ENCODE data around the gene SLC4A8. TPM values are rescaled to one million over a fixed set of nuclear protein-coding genes. Genes with fewer than 3 reads are reported as not detected.
"Not testable (repeated sequence)": the region's sequence is repeated elsewhere in the genome, so short reads cannot be mapped to it uniquely, and the experiment has no call there.

Gene SLC4A8
- total RNA-seq, 3 donors from 2014 or later, result 0.82 to 2.9 (median 1.1) TPM

DNA sequence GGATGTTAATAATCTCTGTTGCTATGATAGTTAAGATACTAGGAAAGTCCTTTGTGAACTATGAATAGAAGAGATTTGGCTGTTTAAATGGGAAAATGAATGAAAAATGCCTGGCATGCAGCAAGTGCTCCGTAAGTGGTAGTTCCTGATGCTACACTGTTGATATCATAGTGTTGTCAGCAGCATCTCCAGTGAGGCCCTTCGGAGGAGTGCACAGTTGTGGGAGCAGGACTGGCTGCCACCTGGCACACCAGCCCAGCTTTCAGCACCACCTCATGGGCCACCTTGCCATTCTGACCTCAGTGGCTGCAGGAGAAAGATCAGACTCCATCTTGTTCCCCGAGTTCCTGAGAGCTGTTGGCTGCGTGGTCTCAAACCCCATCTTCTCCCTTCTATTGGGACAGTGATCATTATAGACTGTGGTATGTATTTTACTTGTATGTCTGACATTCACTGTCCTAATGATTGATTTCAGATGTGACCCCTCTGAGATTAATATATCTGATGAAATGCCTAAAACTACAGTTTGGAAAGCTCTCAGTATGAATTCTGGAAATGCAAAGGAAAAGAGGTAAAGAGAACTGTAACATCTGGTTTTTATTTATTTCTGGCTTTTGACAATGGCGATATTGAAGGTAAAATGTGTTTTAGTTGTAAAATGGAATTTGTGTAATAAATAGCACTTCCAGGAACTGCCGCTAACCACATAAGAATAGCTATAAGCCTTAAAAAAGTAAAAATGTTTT, 80.9 kb downstream of the SLC4A8 start:
- Mint-ChIP-seq H3K9me3 (no peaks in the 10 kb centered on the region), H3K27me3 (ENCODE audit: low read depth) (no peaks in the 10 kb centered on the region), H3K36me3 (ENCODE audit: insufficient read depth) (no peaks in the 10 kb centered on the region), H3K4me3 (no peak overlapping the region), H3K4me1 (ENCODE audit: low read depth) (no peaks in the 10 kb centered on the region)
- ATAC-seq (no peak), DNase-seq (no peak)

DNA sequence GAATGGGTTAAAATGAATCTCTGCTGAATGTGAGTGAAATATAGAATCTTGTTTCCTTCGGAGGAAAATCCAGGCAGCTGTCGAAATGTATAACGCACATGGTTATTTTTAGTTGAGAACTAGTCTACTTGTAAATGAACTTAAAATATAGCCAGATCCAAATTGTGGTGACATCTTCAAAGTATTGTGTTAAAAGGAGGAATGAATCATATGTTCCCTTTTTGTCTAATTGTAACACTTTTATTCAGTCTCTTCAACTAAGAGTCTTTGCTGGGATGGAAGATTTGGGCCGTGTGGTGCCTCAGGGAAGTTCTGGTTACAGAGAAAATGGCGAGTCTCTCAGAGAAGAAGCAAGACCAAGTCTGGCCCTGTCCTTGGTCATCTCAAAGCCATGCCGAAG, 82.5 kb downstream of the SLC4A8 start:
- DNase-seq (no peak), ATAC-seq (no peak)
- no peaks in the 10 kb centered on the region for H3K36me3 Mint-ChIP-seq (ENCODE audit: insufficient read depth)
- no peaks in the 10 kb centered on the region for H3K9me3 Mint-ChIP-seq
- no peak overlapping the region for H3K4me3 Mint-ChIP-seq
- H3K27me3 Mint-ChIP-seq (ENCODE audit: low read depth), result no peaks in the 10 kb centered on the region
- no peaks in the 10 kb centered on the region for H3K4me1 Mint-ChIP-seq (ENCODE audit: low read depth)

DNA sequence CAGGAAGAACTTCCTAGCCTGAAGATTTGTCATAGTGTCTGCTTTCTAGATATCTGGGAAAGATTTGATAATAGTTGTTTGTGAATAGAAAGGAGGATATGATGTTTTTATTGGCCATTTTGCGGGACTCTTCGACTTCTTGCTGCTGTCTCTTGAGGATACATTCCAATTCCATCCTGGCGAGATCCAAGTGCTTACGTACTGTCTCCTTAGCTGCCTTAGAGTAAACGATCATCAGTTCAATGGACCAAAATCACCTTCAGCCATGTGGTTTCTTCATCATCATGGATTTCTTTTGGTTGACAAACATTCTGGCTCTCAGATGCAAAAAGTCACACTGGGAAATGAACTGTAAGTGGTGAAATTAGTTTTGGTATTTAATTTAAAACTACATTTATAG, 83.7 kb downstream of the SLC4A8 start:
- H3K36me3 Mint-ChIP-seq (ENCODE audit: insufficient read depth), result no peaks in the 10 kb centered on the region
- no peak for DNase-seq
- H3K4me1 Mint-ChIP-seq (ENCODE audit: low read depth), result no peaks in the 10 kb centered on the region
- H3K9me3 Mint-ChIP-seq, result no peaks in the 10 kb centered on the region
- ATAC-seq, result no peak
- no peak overlapping the region for H3K4me3 Mint-ChIP-seq
- H3K27me3 Mint-ChIP-seq (ENCODE audit: low read depth), result no peaks in the 10 kb centered on the region

DNA sequence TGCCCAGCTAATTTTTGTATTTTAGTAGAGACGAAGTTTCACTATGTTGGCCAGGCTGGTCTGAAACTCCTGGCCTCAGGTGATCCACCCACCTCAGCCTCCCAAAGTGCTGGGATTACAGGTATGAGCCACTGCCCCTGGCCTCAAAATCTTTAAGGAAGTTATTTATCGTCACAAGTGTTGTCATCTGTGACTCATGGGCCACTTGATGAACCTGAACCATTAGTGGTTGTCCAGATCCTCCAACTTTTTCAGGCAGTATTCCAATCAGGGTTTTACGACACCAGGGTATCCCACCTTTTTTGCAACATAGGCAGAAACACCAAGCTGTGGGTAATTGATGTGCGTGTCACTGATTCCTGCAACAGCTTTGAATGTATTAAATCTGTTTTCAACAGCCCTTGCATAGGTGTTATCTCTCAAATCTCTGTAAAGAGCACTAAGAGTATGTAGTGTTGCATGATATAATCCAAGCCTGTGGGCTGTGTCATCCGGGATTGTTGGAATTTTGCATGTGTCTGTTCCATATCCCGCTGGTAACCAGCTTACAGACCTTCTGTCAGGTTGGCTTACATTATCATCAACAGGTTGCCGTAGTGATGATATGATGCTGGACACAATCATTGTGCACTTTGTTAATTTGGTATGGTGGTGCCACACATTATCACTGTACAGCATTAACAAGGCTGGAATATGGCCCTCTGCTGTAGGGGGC, 87.1 kb downstream of the SLC4A8 start:
- Mint-ChIP-seq H3K27me3 (ENCODE audit: low read depth) (no peaks in the 10 kb centered on the region), H3K4me1 (ENCODE audit: low read depth) (no peaks in the 10 kb centered on the region), H3K9me3 (no peaks in the 10 kb centered on the region), H3K36me3 (ENCODE audit: insufficient read depth) (no peaks in the 10 kb centered on the region), H3K4me3 (no peak overlapping the region)
- no peak for ATAC-seq
- DNase-seq, result no peak

- ATAC-seq (no peak), DNase-seq (no peak)
- no peaks in the 10 kb centered on the region for H3K36me3 Mint-ChIP-seq (ENCODE audit: insufficient read depth)
- H3K4me3 Mint-ChIP-seq, result no peak overlapping the region
- H3K9me3 Mint-ChIP-seq, result no peaks in the 10 kb centered on the region
- no peaks in the 10 kb centered on the region for H3K27me3 Mint-ChIP-seq (ENCODE audit: low read depth)
- H3K4me1 Mint-ChIP-seq (ENCODE audit: low read depth), result no peaks in the 10 kb centered on the region
Observed at GRCh38 chr12:51512438-51512837, 87.8 kb downstream of the SLC4A8 start.

DNA sequence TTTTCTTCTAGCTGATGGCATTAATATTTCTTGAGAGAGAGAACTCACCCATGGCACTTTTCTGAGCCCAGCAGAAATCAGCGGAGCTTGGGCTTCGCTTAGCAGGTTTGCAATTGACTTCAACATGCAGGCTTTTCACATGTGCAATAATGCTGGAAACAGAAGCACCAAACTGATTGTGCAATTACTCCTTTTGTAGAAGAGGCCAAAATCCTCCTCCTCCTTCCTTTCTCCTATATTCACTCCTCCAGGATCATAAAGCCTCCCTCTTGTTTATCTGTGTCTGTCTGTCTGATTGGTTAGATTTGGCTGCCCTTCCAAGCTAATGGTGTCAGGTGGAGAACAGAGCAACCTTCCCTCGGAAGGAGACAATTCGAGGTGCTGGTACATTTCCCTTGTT, 90.4 kb downstream of the SLC4A8 start:
- ATAC-seq; H3K9me3 Mint-ChIP-seq; H3K4me1 Mint-ChIP-seq (ENCODE audit: low read depth); H3K4me3 Mint-ChIP-seq; H3K27me3 Mint-ChIP-seq (ENCODE audit: low read depth); H3K36me3 Mint-ChIP-seq (ENCODE audit: insufficient read depth); DNase-seq: not testable (repeated sequence)

GRCh38 chr12:51517316-51517715, 92.7 kb downstream of the SLC4A8 start:
- no peaks in the 10 kb centered on the region for H3K4me1 Mint-ChIP-seq (ENCODE audit: low read depth)
- ATAC-seq (no peak), DNase-seq (no peak)
- H3K4me3 Mint-ChIP-seq, result no peak overlapping the region
- H3K36me3 Mint-ChIP-seq (ENCODE audit: insufficient read depth), result no peaks in the 10 kb centered on the region
- H3K9me3 Mint-ChIP-seq, result no peaks in the 10 kb centered on the region
- no peaks in the 10 kb centered on the region for H3K27me3 Mint-ChIP-seq (ENCODE audit: low read depth)

DNA sequence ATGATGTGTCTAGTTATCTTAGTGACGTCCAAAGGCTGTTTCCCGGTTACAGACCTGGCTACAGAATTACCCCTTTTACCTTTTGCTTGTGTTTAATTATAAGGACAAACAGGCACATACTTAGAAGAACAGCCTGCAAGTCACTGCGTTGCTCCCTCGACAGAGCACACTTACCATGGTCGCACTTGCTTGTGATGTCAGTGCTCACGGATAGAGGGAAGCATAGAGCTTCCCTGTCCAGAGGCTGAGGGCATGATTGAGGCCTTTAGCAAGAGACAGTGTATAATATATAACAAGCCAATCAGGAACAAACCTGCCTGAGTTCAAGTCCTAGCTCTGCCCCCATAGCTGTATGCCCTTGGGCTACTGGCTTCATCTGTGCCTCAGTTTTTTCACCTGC, 93.2 kb downstream of the SLC4A8 start:
- Mint-ChIP-seq H3K4me1 (ENCODE audit: low read depth) (no peaks in the 10 kb centered on the region), H3K27me3 (ENCODE audit: low read depth) (no peaks in the 10 kb centered on the region), H3K36me3 (ENCODE audit: insufficient read depth) (no peaks in the 10 kb centered on the region), H3K4me3 (no peak overlapping the region), H3K9me3 (no peaks in the 10 kb centered on the region)
- no peak for DNase-seq
- no peak for ATAC-seq

DNA sequence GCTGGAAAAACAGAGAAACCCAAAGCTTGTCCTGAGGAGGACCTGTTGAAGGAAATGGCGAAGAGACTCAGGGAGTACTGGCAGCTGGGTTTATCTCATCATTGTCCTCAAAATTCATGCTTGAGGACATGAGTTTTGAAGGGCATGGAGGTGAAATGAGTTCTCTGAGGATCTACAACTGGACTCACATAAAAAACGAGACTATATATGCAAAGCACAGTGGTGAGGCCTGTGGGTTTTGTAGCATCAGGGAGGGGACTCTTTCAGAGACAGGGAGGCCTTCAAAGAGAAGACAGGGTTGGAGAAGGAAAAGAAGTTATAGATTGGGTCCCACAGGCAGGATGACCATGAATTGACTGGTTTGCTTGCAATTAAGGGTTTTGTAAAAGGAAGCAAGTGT, 95.1 kb downstream of the SLC4A8 start:
- no peak for DNase-seq
- Mint-ChIP-seq H3K27me3 (ENCODE audit: low read depth) (no peaks in the 10 kb centered on the region), H3K36me3 (ENCODE audit: insufficient read depth) (no peaks in the 10 kb centered on the region), H3K4me1 (ENCODE audit: low read depth) (no peaks in the 10 kb centered on the region), H3K4me3 (no peak overlapping the region), H3K9me3 (no peaks in the 10 kb centered on the region)
- ATAC-seq, result no peak

DNA sequence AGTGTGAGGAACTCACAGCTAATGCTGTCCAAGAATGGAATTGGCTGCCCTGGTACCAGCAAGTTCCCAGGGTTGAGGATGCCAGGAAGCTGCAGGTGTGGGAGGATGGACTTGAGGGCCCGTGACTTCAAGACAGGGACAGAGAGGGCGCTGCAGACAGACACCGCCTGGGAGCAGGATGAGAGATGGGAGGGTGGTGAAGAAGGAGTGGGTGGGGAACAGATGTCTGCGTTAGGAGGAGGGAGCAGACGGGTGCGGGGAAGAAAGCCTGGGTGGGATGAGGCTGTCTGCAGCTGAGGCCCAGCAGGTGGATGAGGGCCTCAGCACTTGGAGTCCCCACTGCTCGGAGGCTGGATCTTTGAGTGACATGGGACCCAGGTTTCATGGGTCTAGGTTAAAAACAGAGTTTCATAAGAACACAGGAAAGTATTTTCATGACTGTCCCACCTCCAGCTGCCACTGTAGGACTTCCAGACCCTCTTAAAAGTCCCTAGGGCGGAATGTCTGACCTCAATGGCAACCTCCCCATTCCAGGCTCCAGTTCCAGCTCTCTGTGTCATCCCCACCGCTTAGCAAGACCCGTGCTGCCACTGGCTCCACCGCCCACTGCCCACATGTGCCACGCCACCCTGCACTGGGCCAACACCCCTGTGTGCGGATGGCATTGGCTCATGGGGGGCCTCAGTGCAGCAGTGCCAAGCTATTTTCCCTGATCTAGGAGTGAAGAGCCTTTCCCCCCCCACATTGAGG, 96.1 kb downstream of the SLC4A8 start:
- H3K36me3 Mint-ChIP-seq (ENCODE audit: insufficient read depth), result no peaks in the 10 kb centered on the region
- H3K27me3 Mint-ChIP-seq (ENCODE audit: low read depth), result no peaks in the 10 kb centered on the region
- no peaks in the 10 kb centered on the region for H3K4me1 Mint-ChIP-seq (ENCODE audit: low read depth)
- no peaks in the 10 kb centered on the region for H3K9me3 Mint-ChIP-seq
- DNase-seq (no peak), ATAC-seq (no peak)
- no peak overlapping the region for H3K4me3 Mint-ChIP-seq

DNA sequence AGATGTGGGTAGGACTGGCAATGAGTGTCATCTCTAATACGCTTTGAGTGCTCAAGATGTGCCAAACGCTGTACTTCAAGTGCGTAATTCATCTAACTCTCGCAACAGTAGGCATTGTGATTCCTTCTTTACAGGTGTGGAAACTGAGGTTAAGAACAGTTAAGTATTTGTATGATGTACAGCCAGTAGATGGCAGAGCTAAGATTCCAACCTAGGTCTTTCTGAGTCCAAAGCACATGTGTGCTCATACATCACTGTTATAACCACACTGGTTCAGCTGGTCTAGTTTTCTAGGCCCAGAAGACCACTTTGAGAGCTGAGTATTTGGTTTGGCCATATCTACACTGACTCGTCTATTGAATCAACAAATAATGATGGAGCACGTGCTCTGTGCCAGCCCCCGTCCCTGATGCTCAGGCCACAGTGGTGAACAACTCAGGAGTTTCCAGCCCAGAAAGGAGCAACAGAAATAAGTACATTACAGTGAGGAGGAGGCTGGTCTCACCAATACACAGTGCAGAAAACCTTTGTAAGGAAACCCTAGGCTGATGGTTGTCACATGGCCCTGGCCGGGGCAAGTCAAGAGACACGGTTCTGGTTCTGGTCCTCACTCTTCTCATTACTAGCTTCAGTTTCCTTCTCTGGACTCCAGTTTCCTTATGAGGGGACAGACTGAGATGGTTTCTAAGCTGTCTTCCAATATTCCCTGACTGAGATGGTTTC, 97.1 kb downstream of the SLC4A8 start:
- Mint-ChIP-seq H3K27me3 (ENCODE audit: low read depth) (no peaks in the 10 kb centered on the region), H3K4me1 (ENCODE audit: low read depth) (no peaks in the 10 kb centered on the region)
- ATAC-seq, result no peak

GRCh38 chr12:51522696-51523095, 98.1 kb downstream of the SLC4A8 start:
- ATAC-seq, result no peak
- no peak for DNase-seq
- Mint-ChIP-seq H3K4me1 (ENCODE audit: low read depth) (no peaks in the 10 kb centered on the region), H3K9me3 (no peaks in the 10 kb centered on the region), H3K36me3 (ENCODE audit: insufficient read depth) (no peaks in the 10 kb centered on the region), H3K4me3 (no peak overlapping the region), H3K27me3 (ENCODE audit: low read depth) (no peaks in the 10 kb centered on the region)

More for the DNA sequence above, 97.1 kb downstream of the SLC4A8 start:
- Mint-ChIP-seq H3K9me3 (no peaks in the 10 kb centered on the region), H3K4me3 (no peak overlapping the region), H3K36me3 (ENCODE audit: insufficient read depth) (no peaks in the 10 kb centered on the region)
- no peak for DNase-seq

DNA sequence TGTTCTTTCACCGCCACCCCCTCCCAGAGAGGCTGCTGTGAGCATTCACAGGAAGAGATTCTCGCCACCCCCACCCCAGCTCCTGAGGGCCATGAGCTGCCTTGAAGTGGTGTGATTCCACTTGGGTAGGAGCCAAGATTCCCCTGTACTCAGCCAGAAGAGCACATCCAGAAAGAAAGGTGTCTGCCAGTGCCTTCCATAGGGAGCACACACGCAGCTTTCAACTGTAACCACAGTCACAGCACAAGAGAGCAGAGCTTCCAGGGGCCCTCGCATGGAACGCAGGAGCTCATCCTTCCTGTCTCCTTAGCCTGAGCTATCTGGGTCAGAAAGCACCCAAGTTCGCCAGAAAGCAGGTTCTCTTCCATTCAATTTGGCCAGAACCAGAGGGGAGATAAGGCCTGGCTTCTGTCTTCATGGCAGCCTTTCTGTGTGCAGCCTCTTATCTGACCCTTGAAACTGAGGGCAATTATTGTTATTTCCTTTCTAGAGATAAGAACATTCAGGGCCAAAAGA, 99.8 kb downstream of the SLC4A8 start:
- Mint-ChIP-seq H3K4me3 (no peak overlapping the region), H3K4me1 (ENCODE audit: low read depth) (no peaks in the 10 kb centered on the region), H3K36me3 (ENCODE audit: insufficient read depth) (no peaks in the 10 kb centered on the region), H3K27me3 (ENCODE audit: low read depth) (no peaks in the 10 kb centered on the region), H3K9me3 (no peaks in the 10 kb centered on the region)
- no peak for DNase-seq
- no peak for ATAC-seq

DNA sequence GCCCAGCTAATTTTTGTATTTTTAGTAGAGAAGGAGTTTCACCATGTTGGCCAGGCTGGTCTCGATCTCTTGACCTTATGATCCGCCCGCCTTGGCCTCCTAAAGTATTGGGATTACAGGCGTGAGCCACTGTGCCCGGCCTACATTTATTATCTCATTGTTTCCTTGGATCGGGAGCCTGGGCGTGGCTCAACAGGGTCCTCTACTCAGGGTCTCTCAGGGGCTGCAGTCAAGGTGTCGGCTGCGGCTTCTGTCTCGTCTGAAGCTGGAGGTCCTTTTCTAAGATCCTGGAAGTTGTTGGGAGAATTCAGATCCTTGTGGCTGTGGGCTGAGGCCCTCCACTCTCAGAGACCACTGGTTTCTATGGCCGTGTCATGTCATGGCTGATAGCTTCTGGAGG, 100.9 kb downstream of the SLC4A8 start:
- Mint-ChIP-seq H3K9me3 (no peaks in the 10 kb centered on the region), H3K4me3 (no peak overlapping the region), H3K4me1 (ENCODE audit: low read depth) (no peaks in the 10 kb centered on the region), H3K27me3 (ENCODE audit: low read depth) (peaks cover 5% of the 10 kb centered on the region), H3K36me3 (ENCODE audit: insufficient read depth) (no peaks in the 10 kb centered on the region)
- ATAC-seq (no peak), DNase-seq (no peak)
